Measurements from ENCODE around the gene HRK. TPM values are rescaled to one million over a fixed set of nuclear protein-coding genes. Genes with fewer than 3 reads are reported as not detected.

Gene HRK
- total and polyA plus RNA-seq, 8 donors, result 0.06 to 0.25 (median 0.18) TPM; not detected in 5

GRCh38 chr12:116864371-116865160, 16.7 kb downstream of the HRK start:
- WGBS, 5 donors, result 62 to 75% (median 71%) methylated on average over 13 of the region's 13 CpGs
- intact Hi-C loops (cut with DNase I; ENCODE audit: low total_unique reads), result no loop called here
- no peak for TF ChIP-seq POLR2A (IDR thresholded peaks at IDR 0.05)
- TF ChIP-seq EP300 (IDR thresholded peaks at IDR 0.05), result no peak
- TF ChIP-seq, protein P1, sequence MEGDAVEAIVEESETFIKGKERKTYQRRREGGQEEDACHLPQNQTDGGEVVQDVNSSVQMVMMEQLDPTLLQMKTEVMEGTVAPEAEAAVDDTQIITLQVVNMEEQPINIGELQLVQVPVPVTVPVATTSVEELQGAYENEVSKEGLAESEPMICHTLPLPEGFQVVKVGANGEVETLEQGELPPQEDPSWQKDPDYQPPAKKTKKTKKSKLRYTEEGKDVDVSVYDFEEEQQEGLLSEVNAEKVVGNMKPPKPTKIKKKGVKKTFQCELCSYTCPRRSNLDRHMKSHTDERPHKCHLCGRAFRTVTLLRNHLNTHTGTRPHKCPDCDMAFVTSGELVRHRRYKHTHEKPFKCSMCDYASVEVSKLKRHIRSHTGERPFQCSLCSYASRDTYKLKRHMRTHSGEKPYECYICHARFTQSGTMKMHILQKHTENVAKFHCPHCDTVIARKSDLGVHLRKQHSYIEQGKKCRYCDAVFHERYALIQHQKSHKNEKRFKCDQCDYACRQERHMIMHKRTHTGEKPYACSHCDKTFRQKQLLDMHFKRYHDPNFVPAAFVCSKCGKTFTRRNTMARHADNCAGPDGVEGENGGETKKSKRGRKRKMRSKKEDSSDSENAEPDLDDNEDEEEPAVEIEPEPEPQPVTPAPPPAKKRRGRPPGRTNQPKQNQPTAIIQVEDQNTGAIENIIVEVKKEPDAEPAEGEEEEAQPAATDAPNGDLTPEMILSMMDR (IDR thresholded peaks at IDR 0.05), result no peak
- no peak for TF ChIP-seq POLR2AphosphoS5 (IDR thresholded peaks at IDR 0.05)
- no peak for DNase-seq
- Histone ChIP-seq H3K36me3 (no peaks in the 10 kb centered on the region), H3K4me3 (no peak overlapping the region), H3K27me3 (peaks cover 0 to 20% (median 0%) of the 10 kb centered on the region in 3 donors), H3K9me3 (no peaks in the 10 kb centered on the region), H3K4me1 (peaks cover 0 to 17% (median 4%) of the 10 kb centered on the region in 4 donors), H3K27ac (no peak overlapping the region)

GRCh38 chr12:116863275-116863767, 17.9 kb downstream of the HRK start:
- intact Hi-C loops (cut with DNase I; ENCODE audit: low total_unique reads), result no loop called here
- H3K4me3 ChIP-seq, result no peak overlapping the region
- H3K9me3 ChIP-seq, result no peaks in the 10 kb centered on the region
- H3K4me1 ChIP-seq, result peaks cover 0 to 20% (median 4%) of the 10 kb centered on the region in 4 donors
- H3K27ac ChIP-seq, result no peak overlapping the region
- WGBS, 5 donors, result 43 to 52% (median 48%) methylated on average over 6 of the region's 6 CpGs
- H3K36me3 ChIP-seq, result no peaks in the 10 kb centered on the region
- H3K27me3 ChIP-seq, result peaks cover 0 to 29% (median 0%) of the 10 kb centered on the region in 3 donors
- TF ChIP-seq POLR2AphosphoS5 (IDR thresholded peaks at IDR 0.05), result no peak
- TF ChIP-seq, protein P1 (IDR thresholded peaks at IDR 0.05), result peak in 1 of 7 experiments; percentile 18
- DNase-seq, result no peak

- Histone ChIP-seq H3K4me3 (no peak overlapping the region), H3K36me3 (no peaks in the 10 kb centered on the region), H3K27ac (no peak overlapping the region), H3K27me3 (peaks cover 0 to 41% (median 0%) of the 10 kb centered on the region in 3 donors), H3K9me3 (no peaks in the 10 kb centered on the region), H3K4me1 (peaks cover 0 to 20% (median 4%) of the 10 kb centered on the region in 4 donors)
- intact Hi-C loops (cut with DNase I; ENCODE audit: low total_unique reads), result no loop called here
- WGBS, 5 donors, result 84 to 97% (median 95%) methylated on average over 4 of the region's 4 CpGs
- TF ChIP-seq POLR2AphosphoS5 (IDR thresholded peaks at IDR 0.05) (no peak), POLR2A (IDR thresholded peaks at IDR 0.05) (no peak), EP300 (IDR thresholded peaks at IDR 0.05) (no peak)
- TF ChIP-seq, protein P1 (IDR thresholded peaks at IDR 0.05), result no peak
- no peak for DNase-seq
Measured at GRCh38 chr12:116862167-116862566, 19.1 kb downstream of the HRK start.

DNA sequence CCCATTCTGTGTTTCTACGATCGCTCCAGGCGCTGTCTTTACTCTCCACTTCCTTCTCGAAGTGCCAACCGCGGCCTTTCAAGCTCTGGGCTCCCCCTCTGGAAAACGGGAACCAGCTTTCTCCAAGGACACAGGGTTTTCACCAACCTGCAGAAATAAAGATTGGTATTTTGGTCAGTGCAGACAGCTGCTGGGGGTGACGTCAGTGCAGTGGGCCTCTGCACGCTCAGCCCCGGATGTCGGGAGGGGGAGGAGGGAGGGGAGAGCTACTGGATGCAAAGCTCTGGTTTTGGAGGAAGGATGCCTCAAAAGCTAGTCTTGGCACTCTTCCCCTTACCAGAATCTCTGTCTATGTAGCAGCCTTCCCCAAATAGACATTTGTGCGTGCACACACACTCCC, 19.9 kb downstream of the HRK start:
- 37 to 47% (median 38%) methylated on average over 12 of the region's 12 CpGs for WGBS, 5 donors
- intact Hi-C loops (cut with DNase I; ENCODE audit: low total_unique reads), result no loop called here
- no peak overlapping the region for H3K27ac ChIP-seq
- peaks cover 0 to 20% (median 4%) of the 10 kb centered on the region in 4 donors for H3K4me1 ChIP-seq
- peaks cover 0 to 48% (median 4%) of the 10 kb centered on the region in 3 donors for H3K27me3 ChIP-seq
- no peaks in the 10 kb centered on the region for H3K9me3 ChIP-seq
- no peak overlapping the region for H3K4me3 ChIP-seq
- H3K36me3 ChIP-seq, result no peaks in the 10 kb centered on the region
- no peak for TF ChIP-seq POLR2A (IDR thresholded peaks at IDR 0.05)
- DNase-seq, result peak in 1 of 2 donors; percentile 86

- Histone ChIP-seq H3K9me3 (no peaks in the 10 kb centered on the region), H3K27ac (no peak overlapping the region), H3K4me1 (peaks cover 0 to 20% (median 4%) of the 10 kb centered on the region in 4 donors), H3K36me3 (no peaks in the 10 kb centered on the region), H3K27me3 (peaks cover 0 to 59% (median 4%) of the 10 kb centered on the region in 3 donors), H3K4me3 (no peak overlapping the region)
- no peak for DNase-seq
- intact Hi-C loops (cut with DNase I; ENCODE audit: low total_unique reads), result no loop called here
- TF ChIP-seq, protein P1 (IDR thresholded peaks at IDR 0.05), result no peak
- TF ChIP-seq EP300 (IDR thresholded peaks at IDR 0.05) (no peak), POLR2A (IDR thresholded peaks at IDR 0.05) (no peak)
- 62 to 68% (median 66%) methylated on average over 3 of the region's 3 CpGs for WGBS, 5 donors
Measured at GRCh38 chr12:116860263-116860662, 21.0 kb downstream of the HRK start.

Measured in stomach (tissue), 9 donors.